Left colon (tissue), 2 donors: ENCODE results near the gene GPA33. TPM values are rescaled to one million over a fixed set of nuclear protein-coding genes. Genes with fewer than 3 reads are reported as not detected.

Experiments used
- ATAC-seq: fragments of 200-7000 bp; cut with Tn5 transposase; one replicate; pipeline ENCODE4 v1.9.1; 2020; ENCODE audit warnings: mild to moderate bottlenecking, moderate library complexity
- DNase-seq, 2 donors: peaks; one replicate each; pipeline ENCODE4 v3.0.0-alpha.2; 2020
- intact Hi-C, 2 donors: fragments of 100-400 bp; cut with DNase I in 1 of 2; cut with micrococcal nuclease in 1 of 2; formaldehyde crosslinking; loops; one replicate each; pipeline versions ENCODE4 v1.11.2 to v1.14.0; 2022; cut with DNase I, micrococcal nuclease
- total RNA-seq, 2 donors: library from RNA; stranded (reverse); fragmentation: NEBNext Ultra II Directional; extraction: Animal tissue kit (Norgen Biotek cat#: 25700); gene quantifications; one replicate each; pipeline ENCODE4 v1.2.1, GENCODE V29; 2021
- donor health status: DM: no; HTN: no; CAD: no.
- donor health status: DM: yes; HTN: yes; CAD: no.

The GPA33 gene
- total RNA-seq, 2 donors from 2014 or later, result 584 to 629 TPM

DNA sequence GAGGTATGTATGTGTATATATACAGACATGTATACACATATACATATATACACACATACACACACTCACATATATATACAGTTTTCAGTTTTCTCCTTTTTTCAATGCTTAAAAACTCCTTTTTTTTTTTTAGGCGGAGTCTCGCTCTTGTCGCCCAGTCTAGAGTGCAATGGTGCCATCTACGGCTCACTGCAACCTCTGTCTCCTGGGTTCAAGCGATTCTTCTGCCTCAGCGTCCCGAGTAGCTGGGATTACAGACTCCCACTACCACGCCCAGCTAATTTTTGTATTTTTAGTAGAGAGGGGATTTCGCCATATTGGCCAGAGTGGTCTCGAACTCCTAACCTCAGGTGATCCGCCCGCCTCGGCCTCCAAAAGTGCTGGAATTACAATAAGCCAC lies 30.7 kb upstream of the GPA33 start:
- peak in 1 of 2 donors; percentile 28 for DNase-seq
- intact Hi-C loops, result no loop called here
- peak; percentile 59 for ATAC-seq

DNA sequence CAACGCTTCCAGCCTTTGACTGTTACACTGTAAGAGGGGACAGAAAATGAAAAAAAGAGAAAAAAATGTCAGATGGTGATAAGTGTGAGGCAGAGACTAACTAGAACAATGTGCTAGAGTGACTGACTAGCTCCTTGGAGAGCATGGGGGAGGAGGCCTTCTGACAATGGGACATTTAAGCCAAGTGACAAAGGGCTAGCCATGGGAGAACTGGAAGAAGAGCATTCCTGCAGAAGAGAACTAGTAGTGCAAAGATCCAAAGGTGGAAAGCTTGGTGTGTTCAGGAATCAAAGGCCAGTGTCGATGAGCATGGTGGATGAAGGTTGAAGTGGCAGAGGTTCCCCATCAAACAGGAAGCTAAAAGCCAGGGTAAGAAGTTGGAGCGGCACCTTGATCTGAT lies 29.5 kb upstream of the GPA33 start:
- DNase-seq, result no peak
- no peak for ATAC-seq
- intact Hi-C loops, result no loop called here

DNA sequence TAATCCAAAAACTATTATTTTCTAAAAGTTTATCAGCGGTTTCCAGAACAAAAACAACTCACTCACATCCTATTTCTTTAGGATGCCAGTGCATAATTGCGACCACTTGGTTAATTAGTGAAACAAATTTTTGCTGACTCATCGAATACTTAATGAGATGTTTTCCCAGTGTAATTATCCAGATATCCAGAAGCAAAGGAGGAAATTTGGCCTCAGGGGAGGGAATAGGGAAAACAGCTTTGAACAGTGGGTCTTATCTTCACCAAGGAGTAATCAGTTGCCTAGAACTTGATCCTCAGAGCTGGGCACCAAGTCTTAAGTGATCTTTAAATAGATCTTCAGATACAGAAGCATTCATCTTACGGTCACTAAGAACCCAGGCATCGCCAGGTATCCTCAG lies 28.0 kb upstream of the GPA33 start:
- intact Hi-C loops, result no loop called here
- DNase-seq (no peak), ATAC-seq (no peak)

DNA sequence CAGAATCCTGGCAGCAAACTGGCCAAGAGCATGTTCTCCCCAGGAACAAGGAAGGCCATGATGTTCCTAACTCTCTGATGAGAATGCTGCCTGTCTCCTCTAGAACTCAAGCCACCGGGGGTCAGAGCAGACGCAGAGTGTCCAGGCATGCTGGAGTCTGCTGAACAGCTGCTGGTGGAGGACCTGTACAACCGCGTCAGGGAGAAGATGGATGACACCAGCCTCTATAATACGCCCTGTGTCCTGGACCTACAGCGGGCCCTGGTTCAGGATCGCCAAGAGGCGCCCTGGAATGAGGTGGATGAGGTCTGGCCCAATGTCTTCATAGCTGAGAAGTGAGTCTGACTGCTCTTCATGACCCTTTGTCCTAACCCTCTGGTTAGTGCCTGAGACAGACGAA lies 27.0 kb upstream of the GPA33 start:
- intact Hi-C loops, result no loop called here
- no peak for DNase-seq
- ATAC-seq, result no peak

DNA sequence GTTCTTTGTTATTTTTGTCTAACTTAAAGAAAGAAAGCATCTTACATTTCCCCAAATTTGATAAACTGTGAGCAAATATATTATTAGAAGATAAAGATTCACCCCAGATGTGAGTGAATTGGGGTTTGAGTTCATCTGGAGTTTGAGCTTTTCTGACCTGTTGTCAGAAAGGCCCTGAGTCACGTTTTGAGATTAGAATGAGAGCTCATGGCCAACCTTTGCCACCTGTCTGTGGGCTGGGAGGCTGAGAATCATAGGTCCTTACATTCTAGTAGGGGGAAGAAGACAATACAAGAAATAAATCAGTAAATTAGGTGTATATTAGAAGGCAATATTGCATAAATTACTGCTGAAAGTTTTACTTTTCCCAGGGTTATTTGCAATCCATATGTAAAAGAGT lies 26.0 kb upstream of the GPA33 start:
- ATAC-seq (no peak), DNase-seq (no peak)
- intact Hi-C loops, result no loop called here

DNA sequence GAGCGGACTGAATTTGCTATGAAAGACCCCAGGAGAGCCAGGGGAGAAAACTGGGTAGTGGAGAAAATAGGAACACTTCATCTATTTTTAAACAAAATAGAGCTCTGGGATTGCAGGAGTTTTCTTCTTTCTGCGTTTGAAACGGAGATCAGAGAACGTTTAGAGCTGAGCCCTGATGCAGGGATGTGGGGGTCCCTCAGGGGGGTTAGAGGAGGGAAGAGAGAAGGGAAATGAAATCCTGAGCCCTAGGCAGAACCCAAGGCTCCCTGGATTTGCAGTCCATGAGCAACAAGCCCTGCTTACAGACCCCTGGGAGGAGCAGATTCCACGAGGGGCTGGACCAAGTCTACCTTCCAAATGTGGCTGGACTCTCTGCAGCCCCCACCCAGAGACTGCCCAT lies 25.5 kb upstream of the GPA33 start:
- DNase-seq (no peak), ATAC-seq (no peak)
- intact Hi-C loops, result no loop called here

DNA sequence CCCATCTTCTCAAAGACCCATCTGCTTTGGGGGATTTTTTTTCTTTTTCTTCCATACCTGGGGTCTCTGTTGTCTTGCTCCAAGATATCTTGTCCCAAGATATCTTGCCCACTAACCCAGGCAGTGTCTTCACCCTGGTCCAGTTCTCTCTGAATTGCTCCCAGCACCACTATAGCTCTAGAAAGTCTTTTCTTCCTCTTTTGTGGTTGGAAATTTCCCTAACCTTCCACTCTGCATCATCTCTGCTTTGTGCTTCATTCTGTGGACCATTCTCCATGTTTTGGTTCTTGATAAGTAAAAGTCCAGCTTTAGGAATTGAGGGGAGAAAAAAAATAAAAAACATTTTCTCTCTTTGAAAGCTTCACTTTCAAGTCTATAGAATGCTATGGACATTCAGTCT lies 24.5 kb upstream of the GPA33 start:
- ATAC-seq, result no peak
- no peak for DNase-seq
- intact Hi-C loops, result no loop called here

DNA sequence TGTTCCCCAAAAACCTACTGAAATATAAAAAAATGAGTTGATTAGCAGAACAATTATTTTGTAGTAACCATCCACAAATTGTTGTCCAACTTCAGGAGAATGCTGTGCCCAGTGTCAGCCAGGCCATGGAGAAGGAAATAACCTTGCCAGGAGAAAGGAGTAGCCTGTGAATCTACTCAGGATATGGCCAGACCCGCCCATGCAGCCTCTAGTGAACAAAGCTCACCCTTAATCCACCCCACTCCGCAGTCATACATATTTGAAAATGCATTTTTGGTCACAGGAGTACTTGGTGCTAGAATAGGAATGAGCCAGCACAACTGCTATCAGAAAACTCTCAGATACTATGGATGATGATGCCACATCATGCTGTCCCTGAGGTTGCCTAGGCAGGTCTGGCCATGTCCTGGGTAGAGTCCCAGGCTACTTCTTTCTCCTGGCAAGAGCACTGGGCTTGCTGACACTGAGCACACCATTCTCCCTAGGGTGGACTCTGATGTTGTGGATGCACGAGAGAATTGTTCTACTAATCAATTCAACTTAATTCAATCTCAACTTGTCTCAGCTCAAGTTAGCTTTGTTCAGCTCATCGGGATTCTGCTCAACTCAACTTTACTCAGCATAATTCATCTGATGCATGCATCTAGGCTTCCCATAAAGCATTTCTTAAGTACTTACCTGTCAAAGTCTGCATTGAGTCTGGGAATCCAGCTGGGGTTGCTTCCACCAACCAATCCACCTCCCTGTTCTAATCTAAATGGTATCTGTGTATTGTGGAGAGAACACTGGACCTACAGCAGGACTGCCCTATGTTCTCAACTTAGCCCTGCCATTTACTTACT lies 21.9 kb upstream of the GPA33 start:
- intact Hi-C loops, result no loop called here
- peak in 1 of 2 donors; percentile 42 for DNase-seq
- peak; percentile 89 for ATAC-seq

DNA sequence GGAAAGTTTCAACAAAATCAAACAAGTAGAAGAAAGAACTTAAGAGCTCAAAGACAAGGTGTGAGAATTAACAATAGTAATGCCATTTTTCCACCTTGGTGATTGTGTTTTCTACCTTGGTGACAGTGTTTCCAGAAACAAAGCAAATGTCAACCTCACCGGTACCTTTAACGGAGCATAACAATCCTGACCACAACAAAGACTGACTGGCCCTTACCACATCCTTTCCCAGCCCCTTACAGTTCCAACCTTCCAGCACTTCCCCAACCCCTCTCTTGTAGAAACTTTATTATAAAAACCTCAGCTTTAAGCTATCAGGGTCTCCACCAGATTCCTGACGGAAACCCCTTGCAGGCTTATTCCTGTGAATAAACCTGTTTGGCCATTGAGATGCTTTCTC lies 20.4 kb upstream of the GPA33 start:
- ATAC-seq (no peak), DNase-seq (no peak)
- intact Hi-C loops, result no loop called here

DNA sequence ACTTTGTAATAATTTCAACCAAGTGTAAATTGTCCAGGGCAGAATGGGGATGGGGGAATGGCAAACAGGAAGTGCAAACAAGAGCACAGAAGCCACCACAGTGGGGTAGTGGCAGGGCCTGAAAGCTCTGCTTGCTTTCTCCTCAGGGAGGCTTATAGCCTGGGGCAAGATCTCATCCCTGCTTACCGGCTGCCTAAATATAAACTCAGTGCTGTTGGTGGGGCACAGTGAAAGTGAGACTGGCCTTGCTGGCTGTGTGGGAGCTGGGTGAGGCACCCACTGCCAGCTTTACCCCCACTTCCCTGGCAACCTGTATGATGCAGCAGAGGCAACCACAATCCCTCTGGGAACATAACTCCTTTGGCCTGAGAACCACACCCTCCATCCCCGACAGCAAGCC lies 18.9 kb upstream of the GPA33 start:
- DNase-seq, result no peak
- intact Hi-C loops, result no loop called here
- peak; percentile 44 for ATAC-seq

DNA sequence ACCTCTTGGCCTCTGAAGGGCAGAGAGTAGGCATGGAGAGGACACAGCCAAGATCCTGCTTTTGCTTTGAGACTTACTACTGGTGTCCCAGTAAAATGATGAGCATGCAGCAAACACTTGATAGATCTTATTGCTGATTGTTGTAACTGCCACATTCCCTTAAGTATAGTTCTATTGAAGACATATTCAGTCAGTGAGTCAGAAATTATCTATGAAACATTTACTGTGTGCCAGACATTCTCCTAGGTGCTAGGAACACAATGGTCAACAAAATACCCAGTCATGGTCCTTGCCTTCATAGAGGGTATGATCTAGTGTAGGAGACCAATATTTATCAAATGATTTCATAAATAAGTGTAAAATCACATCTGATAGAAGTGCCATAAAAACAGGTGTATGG lies 17.3 kb upstream of the GPA33 start:
- no peak for DNase-seq
- no peak for ATAC-seq
- intact Hi-C loops, result no loop called here

DNA sequence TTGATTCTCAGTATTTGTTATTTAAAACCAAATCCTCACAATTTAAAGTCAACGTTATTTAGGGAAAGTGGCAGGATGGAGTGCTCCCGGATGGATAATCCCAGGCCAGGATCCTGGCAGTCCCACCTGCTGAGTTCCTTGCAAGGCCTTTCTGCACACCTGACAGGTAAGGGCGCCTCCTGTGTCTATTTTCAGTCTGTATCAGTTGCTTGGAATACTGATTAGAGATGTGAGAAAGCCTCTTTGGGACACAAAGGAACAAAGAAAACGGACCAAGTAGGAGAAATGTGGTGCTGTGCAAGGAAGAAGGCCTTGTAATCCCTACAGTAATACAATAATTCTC lies 15.9 kb upstream of the GPA33 start:
- no peak for DNase-seq
- no peak for ATAC-seq
- intact Hi-C loops, result no loop called here

DNA sequence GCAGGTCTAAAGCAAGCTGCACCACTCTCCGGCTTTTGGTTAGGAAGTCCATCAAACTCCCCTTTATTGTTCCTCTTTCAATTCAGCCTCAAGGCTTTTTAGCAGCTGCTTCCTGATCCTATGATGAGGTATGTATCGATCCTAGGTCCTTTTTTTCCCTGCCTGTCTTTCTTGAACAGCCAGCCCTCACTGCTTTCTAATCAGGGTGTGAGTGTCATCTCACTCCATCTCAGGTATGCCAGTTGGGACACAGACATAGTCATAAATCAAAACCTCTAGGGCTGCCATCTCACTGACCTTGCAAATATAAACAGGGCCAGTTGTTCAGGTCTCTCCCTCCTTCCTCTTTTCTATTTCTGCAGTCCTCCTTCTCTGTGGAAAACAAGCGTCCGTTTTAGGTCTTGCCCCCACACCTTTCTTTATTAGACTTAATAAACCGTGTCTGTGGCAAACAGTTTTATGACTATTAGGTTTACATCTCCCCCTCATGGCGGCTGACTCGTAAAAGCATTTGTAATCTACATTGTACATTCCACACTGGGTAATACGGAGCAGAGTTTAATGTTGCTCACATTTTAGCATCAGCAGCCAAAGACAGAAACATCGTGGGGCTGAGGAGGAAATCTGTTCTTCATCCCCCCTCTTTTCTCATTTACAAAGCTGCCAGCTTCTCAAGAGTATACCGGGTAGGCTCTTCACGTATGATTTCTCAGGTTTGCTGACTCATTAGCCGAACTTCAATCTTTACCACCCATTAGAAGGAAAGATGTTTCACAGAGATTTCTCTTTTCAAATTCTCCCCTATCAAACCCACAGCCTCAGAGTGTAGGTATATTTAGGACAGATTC lies 15.3 kb upstream of the GPA33 start:
- peak; percentile 60 for ATAC-seq
- no peak for DNase-seq
- intact Hi-C loops, result no loop called here

DNA sequence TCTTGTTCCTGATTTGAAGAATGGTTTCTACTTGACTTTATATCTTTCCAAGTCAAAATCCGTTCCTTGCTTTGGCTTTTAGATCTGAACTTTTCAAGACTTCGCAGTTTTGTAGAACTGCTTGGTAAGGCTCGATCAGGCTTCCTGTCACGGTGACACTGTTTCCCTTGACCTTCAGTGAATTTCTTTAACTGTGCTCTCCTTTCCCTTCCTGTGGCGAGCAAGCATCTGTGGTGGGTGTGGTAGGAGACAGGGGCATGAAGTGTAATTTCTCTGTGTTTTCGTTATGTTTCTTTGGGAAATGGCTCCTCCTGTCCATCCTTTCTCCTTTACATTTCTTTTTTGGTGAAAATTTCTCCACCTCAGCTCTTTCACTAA lies 14.1 kb upstream of the GPA33 start:
- no peak for DNase-seq
- intact Hi-C loops, result no loop called here
- no peak for ATAC-seq

DNA sequence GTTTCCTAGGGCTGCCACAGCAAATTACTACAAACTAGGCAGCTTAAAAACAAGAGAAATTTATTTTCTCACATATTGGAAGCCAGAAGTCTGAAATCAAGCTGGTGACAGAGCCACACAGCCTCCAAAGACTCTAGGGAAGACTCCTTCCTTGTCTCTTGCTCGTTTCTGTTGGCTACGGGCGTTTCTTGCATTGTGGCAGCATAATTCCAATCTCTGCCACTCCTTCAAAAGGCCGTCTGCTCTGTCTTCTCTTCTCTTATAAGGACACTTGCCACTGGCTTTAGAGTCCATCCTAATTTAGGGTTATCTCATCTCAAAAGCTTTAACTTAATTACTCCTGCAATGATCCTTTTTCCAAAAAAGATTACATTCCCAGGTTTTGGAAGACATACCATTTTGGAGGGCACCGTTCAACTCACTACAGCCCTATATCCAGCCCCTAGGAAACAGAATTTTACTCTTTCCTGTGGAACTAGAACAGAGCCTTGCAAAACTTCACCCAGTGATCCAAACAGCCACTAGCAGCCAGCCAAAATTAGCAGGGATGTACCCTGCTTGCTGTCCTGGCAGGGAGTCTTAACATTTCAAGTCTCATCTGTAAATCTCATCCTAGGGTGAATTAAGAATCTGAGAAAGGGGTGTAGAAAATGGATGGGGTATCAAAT lies 12.9 kb upstream of the GPA33 start:
- DNase-seq (no peak), ATAC-seq (no peak)
- intact Hi-C loops, result no loop called here

DNA sequence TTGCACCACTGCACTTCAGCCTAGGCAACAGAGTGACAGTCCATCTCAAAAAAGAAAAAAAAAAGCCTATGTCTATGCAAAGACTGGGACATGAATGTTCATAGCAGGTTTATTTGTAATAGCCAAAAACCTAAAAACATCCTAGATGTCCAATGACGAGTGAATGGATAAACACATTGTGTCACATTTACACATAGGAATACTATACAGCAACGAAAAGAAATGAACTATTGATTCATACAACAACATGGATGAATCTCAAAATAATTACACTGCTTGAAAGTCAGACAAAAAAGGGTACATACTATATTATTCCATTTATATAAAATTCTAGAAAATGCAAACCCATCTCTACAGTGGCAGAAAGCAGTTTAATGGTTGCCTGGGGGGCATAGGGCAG lies 11.6 kb upstream of the GPA33 start:
- no peak for ATAC-seq
- DNase-seq, result no peak
- intact Hi-C loops, result no loop called here

DNA sequence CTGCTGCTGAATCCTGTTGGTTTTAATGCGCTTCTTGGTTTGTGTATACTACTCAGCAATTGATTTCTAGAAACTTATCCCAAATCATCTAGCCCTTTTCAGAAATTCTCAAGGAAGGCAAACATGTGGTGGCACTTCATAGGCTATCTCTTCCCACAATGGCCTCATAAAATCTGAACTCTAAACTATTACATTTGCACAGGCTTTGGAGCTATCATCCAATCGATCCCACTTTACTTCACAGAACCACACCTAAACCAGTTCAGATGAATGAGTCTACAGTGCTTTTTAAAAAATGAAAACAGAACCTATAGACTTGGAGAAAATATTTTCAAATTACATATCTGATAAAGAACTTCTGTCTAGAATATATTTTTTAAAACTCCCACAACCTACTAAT lies 10.6 kb upstream of the GPA33 start:
- peak; percentile 87 for ATAC-seq
- intact Hi-C loops, result no loop called here
- no peak for DNase-seq

DNA sequence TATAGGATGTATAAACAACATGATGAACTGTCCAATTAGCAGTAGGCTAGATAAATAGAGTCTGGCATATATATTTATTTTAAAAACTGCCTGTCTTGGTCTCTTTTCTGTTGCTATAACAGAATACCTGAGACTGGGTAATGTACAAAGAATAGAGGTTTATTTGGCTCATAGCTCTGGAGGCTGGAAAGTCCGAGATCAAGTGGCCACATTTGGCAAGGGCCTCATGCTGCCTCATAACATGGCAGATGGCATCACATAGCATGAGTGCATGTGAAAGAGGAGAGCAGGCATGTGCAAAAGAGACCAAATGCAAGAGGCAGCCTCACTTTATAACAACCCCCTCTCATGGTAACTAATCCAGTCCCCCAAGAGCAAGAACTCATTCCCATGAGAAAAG lies 9.7 kb upstream of the GPA33 start:
- intact Hi-C loops, result no loop called here
- ATAC-seq, result no peak

DNA sequence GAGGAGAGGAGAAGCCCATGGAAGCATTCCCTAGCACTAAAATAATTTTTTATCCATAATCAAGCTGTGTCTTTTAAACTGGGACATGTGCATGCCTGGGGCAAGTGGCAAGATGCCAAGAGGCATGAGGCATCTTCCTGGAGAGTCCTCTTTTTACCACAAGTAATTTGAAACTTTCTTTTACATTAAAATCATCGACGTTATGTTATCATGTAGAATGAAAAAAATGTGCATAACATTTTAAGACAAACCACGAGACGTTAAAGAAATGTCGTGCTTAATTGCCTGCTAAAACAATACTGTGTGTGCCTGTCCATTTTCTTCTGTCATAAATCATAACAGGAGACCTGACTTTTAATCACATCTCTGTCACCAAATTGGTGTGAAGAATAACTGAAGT lies 5.2 kb upstream of the GPA33 start:
- no peak for ATAC-seq
- intact Hi-C loops, result no loop called here
- no peak for DNase-seq

More for the DNA sequence above, 9.7 kb upstream of the GPA33 start:
- DNase-seq, result no peak

DNA sequence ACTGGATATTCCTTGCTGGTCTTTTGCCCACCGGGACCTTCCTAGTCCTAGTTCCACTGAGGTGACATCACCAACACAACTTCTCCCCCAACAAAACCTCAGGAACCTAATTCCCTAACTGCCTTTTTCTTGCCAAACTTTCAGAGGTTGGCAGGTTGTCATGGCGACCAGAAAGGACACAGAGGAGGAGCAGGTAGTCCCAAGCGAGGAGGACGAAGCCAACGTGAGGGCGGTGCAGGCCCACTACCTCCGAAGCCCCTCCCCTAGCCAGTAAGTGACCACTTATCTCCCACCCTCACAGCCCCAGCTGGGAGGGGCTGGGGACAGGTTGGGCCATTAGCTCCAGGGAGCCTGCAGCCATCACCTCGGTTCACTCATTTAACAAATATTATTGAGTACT lies 4.5 kb upstream of the GPA33 start:
- intact Hi-C loops, result no loop called here
- no peak for DNase-seq
- ATAC-seq, result no peak
